Loucy (cell line): ENCODE measurements around the gene TRIM45.

ENCODE experiments used
- H2AFZ ChIP-seq: fragments of 200-600 bp; sonication (generic); 2 replicates; pipeline ENCODE4 v1.6.0; 2016; ENCODE audit warnings: antibody characterized with exemption, mild to moderate bottlenecking, low read length, moderate library complexity
- H3F3A ChIP-seq: fragments of 200-600 bp; 2 replicates; pipeline ENCODE4 v1.6.0; 2016; ENCODE audit warnings: antibody characterized with exemption, low read depth, mild to moderate bottlenecking
- H3K27me3 ChIP-seq: fragments of 200-600 bp; sonication (generic); 2 replicates; pipeline ENCODE4 v1.6.1; 2014; ENCODE audit warnings: low read length, mild to moderate bottlenecking; ENCODE audit not compliant: insufficient read depth, poor library complexity, severe bottlenecking
- H3K36me3 ChIP-seq: fragments of 200-600 bp; sonication (generic); 2 replicates; pipeline ENCODE4 v1.6.1; 2016; ENCODE audit warnings: low read length; ENCODE audit not compliant: insufficient read depth
- H3K4me1 ChIP-seq: fragments of 200-600 bp; sonication (generic); 2 replicates; pipeline ENCODE4 v1.5.1; 2014; ENCODE audit warnings: low read length, mild to moderate bottlenecking; ENCODE audit not compliant: insufficient read depth, poor library complexity, severe bottlenecking
- H3K4me2 ChIP-seq: fragments of 200-600 bp; sonication (generic); 2 replicates; pipeline ENCODE4 v1.6.0; 2014; ENCODE audit warnings: antibody characterized with exemption, low read length, low read depth, mild to moderate bottlenecking; ENCODE audit not compliant: poor library complexity, severe bottlenecking
- H3K4me3 ChIP-seq: fragments of 200-600 bp; sonication (generic); 2 replicates; pipeline ENCODE4 v1.5.1; 2014; ENCODE audit warnings: low read length, mild to moderate bottlenecking, mixed read lengths; ENCODE audit not compliant: poor library complexity, severe bottlenecking
- H3K79me2 ChIP-seq: fragments of 200-600 bp; sonication (generic); 2 replicates; pipeline ENCODE4 v1.6.1; 2014; ENCODE audit warnings: low read length; ENCODE audit not compliant: insufficient read depth
- H3K9ac ChIP-seq: fragments of 200-600 bp; sonication (generic); 2 replicates; pipeline ENCODE4 v1.6.0; 2014; ENCODE audit warnings: mild to moderate bottlenecking, low read depth, low read length, moderate library complexity; ENCODE audit not compliant: poor library complexity, severe bottlenecking
- H3K9me2 ChIP-seq: fragments of 200-600 bp; sonication (generic); replicated peaks from 2 replicates; pipeline ENCODE4 v1.6.1; 2016; ENCODE audit warnings: low read depth, low read length, mixed read lengths
- H3K9me3 ChIP-seq: fragments of 200-600 bp; sonication (generic); 2 replicates; pipeline ENCODE4 v1.6.1; 2014; ENCODE audit warnings: mild to moderate bottlenecking, antibody characterized with exemption, low read length, low read depth; ENCODE audit not compliant: insufficient read depth
- H4K20me1 ChIP-seq: fragments of 200-600 bp; sonication (generic); 2 replicates; pipeline ENCODE4 v1.6.0; 2014; ENCODE audit warnings: antibody characterized with exemption, low read length, mild to moderate bottlenecking; ENCODE audit not compliant: insufficient read depth, poor library complexity, severe bottlenecking
- EZH2phosphoT487 ChIP-seq: fragments of 200-600 bp; IDR thresholded peaks from 2 replicates; pipeline ENCODE4 v1.6.1; 2018; ENCODE audit warnings: antibody characterized with exemption, mild to moderate bottlenecking, moderate library complexity, borderline replicate concordance
- TF ChIP-seq, protein P1 (sequence below): fragments of 200-600 bp; sonication (generic); conservative IDR thresholded peaks from 2 replicates; pipeline ENCODE4 v1.5.1; 2014; ENCODE audit warnings: mild to moderate bottlenecking, antibody characterized with exemption, low read length

TRIM45 gene

DNA sequence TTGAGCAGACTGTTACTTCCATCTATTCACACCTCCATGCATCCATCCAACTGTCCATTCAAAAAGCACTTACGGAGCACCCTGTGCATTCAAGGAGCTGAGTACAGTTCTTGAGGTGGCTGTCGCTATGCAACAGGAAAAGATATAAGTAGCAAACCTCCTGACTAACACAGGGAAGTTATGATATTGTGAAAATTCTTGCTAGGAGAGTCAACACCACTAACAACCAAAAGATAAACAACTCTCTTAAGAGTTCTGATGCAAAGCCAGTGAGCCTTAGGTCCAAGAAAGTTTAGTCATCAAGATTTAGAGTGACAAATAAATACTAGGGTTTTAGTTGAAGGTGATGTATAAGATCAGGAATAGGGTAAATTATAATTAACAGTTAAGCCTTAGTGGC, 44.5 kb upstream of the TRIM45 start:
- no peaks in the 10 kb centered on the region for H3K36me3 ChIP-seq
- no peaks in the 10 kb centered on the region for H3K27me3 ChIP-seq
- no peaks in the 10 kb centered on the region for H3K9me2 ChIP-seq
- H3K4me3 ChIP-seq: no peak overlapping the region
- H3F3A ChIP-seq: no peaks in the 10 kb centered on the region
- H2AFZ ChIP-seq: no peak overlapping the region
- no peaks in the 10 kb centered on the region for H3K4me1 ChIP-seq
- no peak overlapping the region for H3K4me2 ChIP-seq
- TF ChIP-seq, protein P1, sequence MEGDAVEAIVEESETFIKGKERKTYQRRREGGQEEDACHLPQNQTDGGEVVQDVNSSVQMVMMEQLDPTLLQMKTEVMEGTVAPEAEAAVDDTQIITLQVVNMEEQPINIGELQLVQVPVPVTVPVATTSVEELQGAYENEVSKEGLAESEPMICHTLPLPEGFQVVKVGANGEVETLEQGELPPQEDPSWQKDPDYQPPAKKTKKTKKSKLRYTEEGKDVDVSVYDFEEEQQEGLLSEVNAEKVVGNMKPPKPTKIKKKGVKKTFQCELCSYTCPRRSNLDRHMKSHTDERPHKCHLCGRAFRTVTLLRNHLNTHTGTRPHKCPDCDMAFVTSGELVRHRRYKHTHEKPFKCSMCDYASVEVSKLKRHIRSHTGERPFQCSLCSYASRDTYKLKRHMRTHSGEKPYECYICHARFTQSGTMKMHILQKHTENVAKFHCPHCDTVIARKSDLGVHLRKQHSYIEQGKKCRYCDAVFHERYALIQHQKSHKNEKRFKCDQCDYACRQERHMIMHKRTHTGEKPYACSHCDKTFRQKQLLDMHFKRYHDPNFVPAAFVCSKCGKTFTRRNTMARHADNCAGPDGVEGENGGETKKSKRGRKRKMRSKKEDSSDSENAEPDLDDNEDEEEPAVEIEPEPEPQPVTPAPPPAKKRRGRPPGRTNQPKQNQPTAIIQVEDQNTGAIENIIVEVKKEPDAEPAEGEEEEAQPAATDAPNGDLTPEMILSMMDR: no peak
- TF ChIP-seq EZH2phosphoT487: no peak
- H3K9ac ChIP-seq: no peak overlapping the region
- no peaks in the 10 kb centered on the region for H4K20me1 ChIP-seq
- H3K79me2 ChIP-seq: no peaks in the 10 kb centered on the region
- no peaks in the 10 kb centered on the region for H3K9me3 ChIP-seq

DNA sequence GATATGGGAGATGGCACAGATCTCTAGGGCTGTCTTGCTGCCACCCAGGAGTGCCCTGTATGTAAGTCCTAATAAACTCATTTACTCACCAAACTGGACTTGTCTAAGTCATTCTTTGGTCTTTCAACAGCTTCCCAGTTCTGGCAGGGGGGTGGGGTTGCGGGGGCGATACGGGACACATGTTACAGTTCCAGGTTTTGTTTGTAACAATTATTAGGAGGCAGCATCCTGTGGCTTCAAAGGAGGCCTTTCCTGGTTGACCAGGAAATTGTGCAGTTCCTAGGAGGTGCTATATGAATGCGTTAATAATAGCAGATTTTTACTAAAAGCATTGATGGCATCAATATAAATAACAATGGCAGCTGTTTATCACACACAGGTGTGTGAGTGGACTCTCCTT, 42.7 kb upstream of the TRIM45 start:
- H3K4me2 ChIP-seq: no peak overlapping the region
- no peak overlapping the region for H3K9ac ChIP-seq
- H3K4me1 ChIP-seq: no peaks in the 10 kb centered on the region
- TF ChIP-seq, protein P1: no peak
- TF ChIP-seq EZH2phosphoT487: no peak
- no peaks in the 10 kb centered on the region for H3F3A ChIP-seq
- H3K36me3 ChIP-seq: no peaks in the 10 kb centered on the region
- no peaks in the 10 kb centered on the region for H4K20me1 ChIP-seq
- H3K9me2 ChIP-seq: no peaks in the 10 kb centered on the region
- H3K27me3 ChIP-seq: no peaks in the 10 kb centered on the region
- no peak overlapping the region for H2AFZ ChIP-seq
- no peaks in the 10 kb centered on the region for H3K9me3 ChIP-seq
- H3K4me3 ChIP-seq: no peak overlapping the region
- H3K79me2 ChIP-seq: no peaks in the 10 kb centered on the region

DNA sequence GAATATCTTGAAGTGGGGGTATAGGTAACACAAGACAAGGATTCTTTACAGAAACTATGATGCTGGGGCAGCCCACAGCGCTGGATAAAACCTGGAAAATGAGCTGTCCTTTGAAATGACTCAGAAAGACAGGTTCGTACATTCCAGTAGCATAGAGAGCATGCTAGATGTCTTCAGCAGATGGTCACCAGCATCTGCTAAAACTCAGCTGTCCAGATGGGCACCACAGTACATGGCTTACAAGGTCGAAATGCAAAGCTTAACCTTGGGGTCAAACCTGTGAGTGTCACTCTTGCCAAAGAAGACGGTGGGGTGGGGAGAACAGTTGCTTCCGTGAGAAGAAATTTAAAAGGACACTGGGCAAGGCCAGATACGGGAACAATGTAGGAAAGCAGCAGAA, 41.3 kb upstream of the TRIM45 start:
- Histone ChIP-seq H3K9ac (no peak overlapping the region), H3K36me3 (no peaks in the 10 kb centered on the region), H3K4me2 (no peak overlapping the region), H3K4me1 (no peaks in the 10 kb centered on the region), H4K20me1 (no peaks in the 10 kb centered on the region), H3F3A (no peaks in the 10 kb centered on the region), H3K9me2 (no peaks in the 10 kb centered on the region), H3K79me2 (no peaks in the 10 kb centered on the region), H3K4me3 (no peak overlapping the region), H2AFZ (no peak overlapping the region), H3K27me3 (no peaks in the 10 kb centered on the region), H3K9me3 (no peaks in the 10 kb centered on the region)
- TF ChIP-seq, protein P1: no peak
- no peak for TF ChIP-seq EZH2phosphoT487
